Posterior cingulate gyrus (tissue), 11 donors: ENCODE measurements around the gene YIPF3.
"Not testable (repeated sequence)": the region's sequence is repeated elsewhere in the genome, so short reads cannot be mapped to it uniquely, and the experiment has no call there.

ENCODE experiments used
- DNase-seq, 10 donors: peaks; one replicate each; pipeline versions ENCODE4 v3.0.0 to v3.0.0-alpha.2; 2020 to 2021; ENCODE audit warnings: mixed read lengths in 3 of 10
- intact Hi-C: fragments of 100-400 bp; cut with DNase I; formaldehyde crosslinking; loops from one replicate; pipeline ENCODE4 v1.15.1; 2023

Gene YIPF3

GRCh38 chr6:43516697-43517504, at the start of gene YIPF3, which contains the start of gene POLR1C:
YIPF3 (minus strand) TSS chr6:43516926; CDS start chr6:43516807, 119 bp downstream.
POLR1C (plus strand) TSS chr6:43517089; CDS start chr6:43517110, 21 bp downstream.
- intact Hi-C loops: loop anchor here (5.0 kb wide), 2 partner anchors 60 to 150 kb away; partner anchors contain the start of genes POLH, XPO5 and ZNF318
- DNase-seq: peak; percentile 92 to 99 (median 98)

DNA sequence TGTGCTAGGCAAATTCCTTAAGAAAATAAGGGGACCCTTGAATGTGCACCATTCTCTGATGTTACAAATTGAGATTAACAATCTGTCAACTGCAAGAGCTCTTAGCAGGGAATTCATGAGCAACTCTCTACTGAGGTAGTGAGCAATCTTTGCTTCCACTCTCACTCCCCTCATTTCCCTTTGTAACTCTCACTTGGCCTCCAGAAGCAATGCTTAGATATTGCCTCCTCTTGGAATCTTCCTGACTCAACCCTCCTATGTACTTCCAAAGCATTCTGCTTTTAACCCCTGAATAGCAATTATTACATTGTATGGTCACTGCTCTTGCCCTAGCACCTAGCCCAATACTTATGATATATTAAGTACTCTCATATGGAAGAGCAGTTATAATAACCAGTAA, 42.6 kb upstream of the YIPF3 start:
- intact Hi-C loops: no loop called here

DNA sequence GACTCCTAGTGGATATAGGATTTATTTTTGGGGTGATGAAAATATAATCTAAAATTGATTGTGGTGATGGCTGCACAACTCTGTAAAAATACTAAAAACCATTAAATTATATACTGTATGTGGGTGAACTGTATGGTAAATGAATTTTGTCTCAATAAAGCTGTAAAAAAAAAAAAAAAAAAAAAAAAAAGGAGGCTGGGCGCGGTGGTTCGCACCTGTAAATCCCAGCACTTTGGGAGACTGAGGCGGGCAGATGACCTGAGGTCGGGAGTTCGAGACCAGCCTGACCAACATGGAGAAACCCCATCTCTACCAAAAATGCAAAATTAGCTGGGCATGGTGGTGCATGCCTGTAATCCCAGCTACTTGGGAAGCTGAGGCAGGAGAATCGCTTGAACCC, 40.9 kb upstream of the YIPF3 start:
- DNase-seq, intact Hi-C loops: not testable (repeated sequence)

More for the DNA sequence above, 42.6 kb upstream of the YIPF3 start:
- DNase-seq: no peak

DNA sequence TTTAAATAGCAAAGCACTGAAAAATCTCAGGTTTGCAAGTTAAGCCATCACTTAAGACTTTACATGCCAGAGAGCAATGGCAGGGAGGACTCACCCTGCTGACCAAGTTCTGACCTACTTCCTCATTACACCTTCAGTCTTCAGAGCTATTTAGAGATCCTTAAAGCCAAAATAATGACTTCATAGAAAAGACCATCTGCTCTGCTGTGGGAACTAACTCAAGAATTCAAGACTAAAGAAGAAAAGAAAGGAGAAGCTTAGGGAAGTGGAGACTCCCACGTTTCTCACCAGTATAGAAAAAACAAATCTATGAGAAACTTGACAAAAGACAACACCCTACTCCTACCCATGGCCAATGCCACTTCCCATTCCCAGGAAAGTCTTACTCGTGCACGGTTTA, 30.5 kb upstream of the YIPF3 start:
- no peak for DNase-seq
- intact Hi-C loops: no loop called here

- DNase-seq: no peak
- intact Hi-C loops: no loop called here
Measured at GRCh38 chr6:43544461-43544860, 27.7 kb upstream of the YIPF3 start.

DNA sequence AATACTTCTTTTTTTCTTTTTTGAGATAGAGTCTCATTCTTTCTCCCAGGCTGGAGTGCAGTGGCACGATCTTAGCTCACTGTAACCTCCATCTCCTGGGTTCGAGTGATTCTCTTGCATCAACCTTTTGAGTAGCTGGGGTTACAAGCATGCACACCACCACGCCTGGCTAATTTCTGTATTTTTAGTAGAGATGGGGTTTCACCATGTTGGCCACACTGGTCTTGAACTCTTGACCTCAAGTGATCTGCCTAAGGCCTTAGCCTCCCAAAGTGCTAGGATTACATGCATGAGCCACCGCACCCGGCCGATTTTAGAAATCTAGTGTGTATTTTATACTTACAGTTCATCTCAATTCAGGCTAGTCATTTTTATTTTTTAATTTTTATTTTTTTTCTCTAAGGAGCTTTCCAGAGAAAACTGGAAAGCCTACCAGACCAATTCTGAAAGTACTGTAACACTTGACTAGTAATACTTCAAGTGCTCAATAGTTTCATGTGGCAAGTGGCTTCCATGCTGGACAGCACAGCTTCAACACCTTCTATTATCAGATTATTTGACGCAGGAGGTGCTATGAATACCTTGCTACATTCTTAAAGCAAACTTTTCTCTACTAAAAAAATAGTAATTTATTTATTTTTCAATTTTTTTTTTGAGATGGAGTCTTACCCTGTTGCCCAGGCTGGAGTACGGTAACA, 25.2 kb upstream of the YIPF3 start:
- intact Hi-C loops: no loop called here
- DNase-seq: no peak

- intact Hi-C loops: no loop called here
- DNase-seq: no peak
Measured at GRCh38 chr6:43540507-43540906, 23.8 kb upstream of the YIPF3 start.

DNA sequence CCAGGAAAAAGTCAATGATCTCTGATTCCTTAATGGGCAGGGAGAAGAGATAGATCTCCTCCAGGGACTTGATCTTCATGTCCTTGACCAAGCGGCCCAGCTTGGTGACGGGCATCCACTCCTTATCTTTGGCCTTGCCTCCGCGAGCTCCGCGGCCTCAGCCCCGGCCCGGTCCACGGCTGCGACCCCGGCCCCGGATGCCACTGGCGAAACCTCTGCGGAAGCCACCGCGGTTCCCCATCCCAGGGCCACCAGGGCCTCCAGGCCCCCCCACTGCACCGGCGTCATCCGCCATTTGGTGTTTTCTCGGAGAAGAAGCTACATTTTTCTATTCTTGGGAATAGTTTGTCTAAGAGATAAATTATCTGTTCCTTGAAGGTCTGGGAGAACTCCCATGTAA, 22.7 kb upstream of the YIPF3 start:
- intact Hi-C loops, DNase-seq: not testable (repeated sequence)

GRCh38 chr6:43538986-43539385, 22.3 kb upstream of the YIPF3 start:
- DNase-seq, intact Hi-C loops: not testable (repeated sequence)

DNA sequence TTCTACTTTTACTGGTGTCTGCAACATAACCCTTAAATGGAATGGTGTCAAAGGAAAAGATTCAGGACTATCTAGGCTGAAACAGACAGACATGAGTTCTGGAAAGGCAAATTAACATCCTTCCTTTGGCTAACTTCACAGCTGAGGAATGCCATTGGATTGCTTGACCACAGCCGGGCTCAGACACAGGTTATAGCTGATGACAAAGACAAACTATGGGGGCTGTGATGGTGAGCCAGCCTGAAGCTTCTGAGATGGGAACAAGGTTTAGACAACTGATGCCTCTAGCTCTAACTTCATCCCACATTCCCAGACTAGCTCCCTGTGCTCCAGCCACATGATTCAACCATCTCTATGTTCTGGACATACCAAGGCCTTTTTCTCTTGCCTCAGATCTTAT, 15.5 kb upstream of the YIPF3 start:
- DNase-seq: no peak
- intact Hi-C loops: no loop called here

GRCh38 chr6:43524483-43524961, 7.8 kb upstream of the YIPF3 start:
- DNase-seq: peak in 1 of 10 donors; percentile 23
- intact Hi-C loops: no loop called here

DNA sequence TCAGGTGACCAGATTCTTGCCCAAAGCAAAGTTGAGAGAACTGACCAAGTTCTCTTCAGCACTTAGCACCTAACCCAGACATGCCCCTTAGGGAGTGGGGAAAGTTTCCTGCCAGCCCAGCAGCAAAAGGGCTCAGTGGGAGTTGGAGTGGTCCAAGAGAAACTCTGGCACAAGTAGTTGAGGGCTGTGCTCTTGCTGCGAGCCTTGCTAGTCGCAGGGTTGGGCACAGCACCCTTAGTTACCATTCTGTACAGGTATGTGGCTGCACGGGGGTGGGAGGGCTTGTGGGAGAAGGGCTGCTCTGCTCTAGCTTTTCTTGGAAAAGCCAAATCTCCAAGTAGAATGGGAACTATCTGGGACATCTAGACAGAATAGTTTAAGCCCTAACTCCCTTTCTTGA, 6.6 kb upstream of the YIPF3 start:
- intact Hi-C loops: no loop called here
- DNase-seq: peak in 1 of 10 donors; percentile 70

- DNase-seq: peak in 1 of 10 donors; percentile 35
- intact Hi-C loops: no loop called here
Measured at GRCh38 chr6:43522547-43523261, 6.0 kb upstream of the YIPF3 start.

DNA sequence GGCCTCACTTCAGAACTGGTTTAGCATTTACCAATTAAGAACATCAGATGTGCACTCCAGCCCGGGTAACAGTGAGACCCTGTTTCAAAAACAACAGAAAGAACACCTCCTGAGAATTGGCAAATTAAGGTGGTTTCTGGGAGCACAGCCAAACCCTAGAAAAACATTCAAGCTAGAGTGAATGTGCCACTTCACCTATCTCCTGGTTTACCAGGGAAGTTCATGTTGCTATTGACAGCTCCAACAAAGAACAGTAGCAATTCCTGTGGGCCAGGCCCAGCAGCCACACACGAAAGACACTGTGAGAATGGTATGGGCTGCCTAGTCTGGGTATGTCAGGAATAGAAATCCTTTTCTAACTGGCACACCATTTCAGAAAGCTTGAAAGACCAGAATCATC, 5.1 kb upstream of the YIPF3 start:
- peak in 2 of 10 donors; percentile 12 to 16 for DNase-seq
- intact Hi-C loops: no loop called here

DNA sequence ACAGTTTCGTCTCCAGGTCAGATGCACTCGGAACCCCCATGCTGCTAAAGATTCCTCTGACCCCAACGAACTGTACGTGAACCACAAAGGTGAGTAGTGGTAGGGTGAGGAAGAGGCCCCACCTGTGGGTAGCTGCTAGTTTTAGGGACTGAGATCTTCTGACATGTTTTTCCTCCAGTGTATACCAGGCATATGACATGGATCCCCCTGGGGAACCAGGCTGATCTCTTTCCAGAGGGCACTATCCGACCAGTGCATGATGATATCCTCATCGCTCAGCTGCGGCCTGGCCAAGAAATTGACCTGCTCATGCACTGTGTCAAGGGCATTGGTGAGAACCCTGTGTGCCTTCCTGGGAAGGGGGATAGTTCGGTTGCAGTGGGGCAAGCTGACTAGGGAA, 3.4 kb upstream of the YIPF3 start:
- intact Hi-C loops: no loop called here

GRCh38 chr6:43517505-43518357, 1.0 kb upstream of the YIPF3 start:
- intact Hi-C loops: loop anchor here (5.0 kb wide), 2 partner anchors 60 to 150 kb away; partner anchors contain the start of genes POLH, XPO5 and ZNF318
- DNase-seq: no peak

More for the DNA sequence above, 3.4 kb upstream of the YIPF3 start:
- peak in 2 of 10 donors; percentile 16 to 17 for DNase-seq

GRCh38 chr6:43516367-43516696, 394 bp downstream of the YIPF3 start:
- intact Hi-C loops: loop anchor here (5.0 kb wide), 2 partner anchors 61 to 149 kb away; partner anchors contain the start of genes POLH, XPO5 and ZNF318

DNA sequence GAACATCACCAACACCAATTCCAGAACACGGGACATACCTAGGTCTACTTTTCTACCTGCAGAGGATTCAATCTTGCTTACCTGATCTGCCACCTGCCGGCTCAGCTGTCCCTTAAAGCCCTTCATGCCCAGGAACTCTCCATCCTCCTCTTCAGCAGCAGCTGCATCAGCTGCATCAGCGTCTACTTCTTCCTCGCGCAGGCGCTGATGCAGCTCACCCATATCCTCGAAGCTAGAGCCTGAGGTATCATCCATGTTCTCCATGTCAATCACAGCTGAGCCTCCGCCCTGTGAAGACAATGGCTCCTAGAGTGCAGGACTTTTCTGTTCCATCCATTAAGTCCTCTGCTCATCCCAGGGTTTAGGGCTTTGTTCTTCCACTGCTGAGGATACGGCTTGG, 918 bp downstream of the YIPF3 start:
- DNase-seq: peak in 1 of 10 donors; percentile 29

More at GRCh38 chr6:43516367-43516696, 394 bp downstream of the YIPF3 start:
- no peak for DNase-seq

DNA sequence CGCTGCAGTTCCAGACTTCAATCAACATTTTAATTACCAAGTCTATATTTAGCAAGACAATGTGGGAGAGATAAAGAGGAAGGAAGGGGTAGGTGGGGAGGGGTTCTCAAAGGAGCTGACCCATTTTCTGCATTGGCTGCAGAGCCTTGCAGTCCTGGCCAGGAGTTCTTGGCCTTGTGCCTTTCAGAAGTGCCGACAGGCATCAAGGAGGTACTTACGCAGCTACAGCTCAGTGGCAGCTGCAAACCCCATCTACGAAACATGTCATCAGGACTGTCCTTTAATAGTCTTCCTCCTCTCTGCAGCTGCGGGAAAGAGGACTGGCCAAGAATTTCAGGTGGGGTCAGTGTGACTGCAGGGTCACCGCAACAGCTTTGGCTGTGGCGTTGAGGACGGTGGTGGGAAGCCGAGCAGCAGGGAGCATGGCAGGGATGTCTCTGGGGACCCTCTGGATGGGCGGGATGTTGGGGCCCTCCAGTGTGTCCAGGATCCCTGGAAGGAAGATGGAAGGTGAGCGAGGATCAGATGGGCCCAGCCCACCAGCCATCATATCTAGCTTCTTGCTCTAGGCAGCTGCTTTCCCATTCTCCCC, 4.8 kb downstream of the YIPF3 start:
- intact Hi-C loops: loop anchor here (1.0 kb wide), 1 partner anchor 35 kb away; the partner anchor contains the start of gene TJAP1
- DNase-seq: peak in 1 of 10 donors; percentile 41

More for the DNA sequence above, 918 bp downstream of the YIPF3 start:
- intact Hi-C loops: loop anchor here (5.0 kb wide), 2 partner anchors 61 to 149 kb away; partner anchors contain the start of genes POLH, XPO5 and ZNF318
